GM23338 (cell line): ENCODE data around the gene FBXO31. TPM values are rescaled to one million over a fixed set of nuclear protein-coding genes. Genes with fewer than 3 reads are reported as not detected.

Source experiments
- ATAC-seq: fragments of 200-7000 bp; cut with Tn5 transposase; 3 replicates; pipeline ENCODE4 v1.9.1; 2020
- DNase-seq: peaks from one replicate; pipeline ENCODE4 v3.0.0-alpha.2; 2015; ENCODE audit warnings: low spot score
- H2AFZ ChIP-seq: fragments of 200-600 bp; sonication (generic); 2 replicates; pipeline ENCODE4 v1.8.0; 2016; ENCODE audit warnings: antibody characterized with exemption, mild to moderate bottlenecking, moderate library complexity
- H3F3A ChIP-seq: fragments of 200-600 bp; sonication (generic); replicated peaks from 2 replicates; pipeline ENCODE4 v1.8.0; 2017; ENCODE audit warnings: antibody characterized with exemption, mixed run types, low read depth
- H3K27ac ChIP-seq: fragments of 200-600 bp; sonication (generic); 2 replicates; pipeline ENCODE4 v1.6.1; 2016; ENCODE audit warnings: low read depth
- H3K27me3 ChIP-seq: fragments of 200-600 bp; sonication (generic); 2 replicates; pipeline ENCODE4 v1.8.0; 2016; ENCODE audit warnings: mild to moderate bottlenecking, mixed run types, moderate library complexity; ENCODE audit not compliant: insufficient read depth
- H3K36me3 ChIP-seq: fragments of 200-600 bp; sonication (generic); 2 replicates; pipeline ENCODE4 v1.8.0; 2016; ENCODE audit warnings: mild to moderate bottlenecking; ENCODE audit not compliant: insufficient read depth
- H3K4me1 ChIP-seq: fragments of 200-600 bp; sonication (generic); 2 replicates; pipeline ENCODE4 v1.8.0; 2016; ENCODE audit warnings: mild to moderate bottlenecking, moderate library complexity; ENCODE audit not compliant: insufficient read depth
- H3K4me2 ChIP-seq: fragments of 200-600 bp; sonication (generic); 2 replicates; pipeline ENCODE4 v1.7.1; 2017; ENCODE audit warnings: mixed run types
- H3K4me3 ChIP-seq: fragments of 200-600 bp; sonication (generic); 2 replicates; pipeline ENCODE4 v1.6.1; 2016; ENCODE audit warnings: mixed run types
- H3K79me2 ChIP-seq: fragments of 200-600 bp; sonication (generic); replicated peaks from 2 replicates; pipeline ENCODE4 v1.8.0; 2017; ENCODE audit warnings: mild to moderate bottlenecking; ENCODE audit not compliant: insufficient read depth
- H3K9me2 ChIP-seq: fragments of 200-600 bp; sonication (generic); 2 replicates; pipeline ENCODE4 v1.8.0; 2017; ENCODE audit not compliant: insufficient read depth
- H4K20me1 ChIP-seq: fragments of 200-600 bp; sonication (generic); replicated peaks from 2 replicates; pipeline ENCODE4 v1.8.0; 2017; ENCODE audit warnings: mild to moderate bottlenecking; ENCODE audit not compliant: insufficient read depth
- H3K27ac Mint-ChIP-seq: 2 replicates; pipeline ENCODE4 v1.8.0; 2020; ENCODE audit warnings: inconsistent platforms, mild to moderate bottlenecking, moderate library complexity, mixed read lengths
- H3K27me3 Mint-ChIP-seq: 3 replicates; pipeline ENCODE4 v1.8.0; 2022; ENCODE audit warnings: low read depth, mild to moderate bottlenecking, moderate library complexity, mixed read lengths, inconsistent platforms; ENCODE audit not compliant: insufficient read depth, poor library complexity
- H3K36me3 Mint-ChIP-seq: 3 replicates; pipeline ENCODE4 v1.8.0; 2021; ENCODE audit warnings: low read depth, mild to moderate bottlenecking, inconsistent platforms, moderate library complexity, mixed read lengths
- H3K4me1 Mint-ChIP-seq: 3 replicates; pipeline ENCODE4 v1.8.0; 2020; ENCODE audit warnings: mild to moderate bottlenecking, inconsistent platforms, mixed read lengths
- H3K4me3 Mint-ChIP-seq: 3 replicates; pipeline ENCODE4 v1.8.0; 2021; ENCODE audit warnings: moderate library complexity, mild to moderate bottlenecking, inconsistent platforms, mixed read lengths
- H3K9me3 Mint-ChIP-seq: 3 replicates; pipeline ENCODE4 v1.8.0; 2020; ENCODE audit warnings: moderate library complexity, mild to moderate bottlenecking, inconsistent platforms, mixed read lengths
- CREB1 ChIP-seq: fragments of 250-450 bp; sonication (Bioruptor Pico); IDR thresholded peaks from 2 replicates; pipeline ENCODE4 v1.5.0; 2020; ENCODE audit warnings: low read depth, mild to moderate bottlenecking, moderate library complexity
- CTCF ChIP-seq, 2 experiments: fragments of 200-600 bp in 1 of 2; sonication (generic) in 1 of 2; conservative IDR thresholded peaks; 2 replicates each; pipeline versions ENCODE4 v1.5.1 to v1.6.1; 2016 to 2017; ENCODE audit warnings: antibody characterized with exemption in 2 of 2, low read depth in 2 of 2, mild to moderate bottlenecking in 2 of 2, moderate library complexity in 1 of 2
- ETS1 ChIP-seq: IDR thresholded peaks from 2 replicates; pipeline ENCODE4 v1.6.1; 2016; ENCODE audit warnings: antibody characterized with exemption
- EZH2 ChIP-seq: fragments of 200-600 bp; sonication (generic); IDR thresholded peaks from one replicate; pipeline ENCODE4 v1.8.0; 2017; ENCODE audit warnings: antibody characterized with exemption, mild to moderate bottlenecking, low read depth; ENCODE audit not compliant: unreplicated experiment
- POLR2AphosphoS5 ChIP-seq: IDR thresholded peaks from 2 replicates; pipeline ENCODE4 v1.6.1; 2016; ENCODE audit warnings: antibody characterized with exemption, low read depth
- ZNF114 ChIP-seq: fragments of 250-450 bp; sonication (Bioruptor Pico); IDR thresholded peaks from 2 replicates; pipeline ENCODE4 v1.5.0; 2020; ENCODE audit warnings: mild to moderate bottlenecking, moderate library complexity
- ZNF331 ChIP-seq: fragments of 250-450 bp; sonication (Bioruptor Pico); IDR thresholded peaks from 2 replicates; pipeline ENCODE4 v1.5.0; 2020; ENCODE audit warnings: low read depth, mild to moderate bottlenecking, moderate library complexity
- polyA plus RNA-seq: library from polyadenylated mRNA; unstranded; fragments of >200 nt; fragmentation: Nextera tagmentation; extraction: Ambion mirVana; gene quantifications from 2 replicates; pipeline ENCODE4 v1.2.1, GENCODE V29; 2016
- total RNA-seq: library from RNA; depleted of rRNA; stranded (reverse); fragments of >200 nt; shearing (Covaris generic); gene quantifications from 2 replicates; pipeline ENCODE4 v1.2.3, GENCODE V29; 2014
- TF ChIP-seq, protein P1 (sequence below): fragments of 250-450 bp; sonication (Bioruptor Pico); IDR thresholded peaks from 2 replicates; pipeline ENCODE4 v1.5.0; 2020; ENCODE audit warnings: mild to moderate bottlenecking, moderate library complexity

Gene FBXO31
- total and polyA plus RNA-seq, 2 experiments from 2014 or later: 7.0 to 23.8 TPM

GRCh38 chr16:87425941-87426340 lies 42.4 kb upstream of the FBXO31 start:
- Mint-ChIP-seq H3K9me3 (no peaks in the 10 kb centered on the region; the same call in 2 of the 3 replicates), H3K27me3 (peaks cover 11% of the 10 kb centered on the region), H3K27ac (no peak overlapping the region), H3K4me1 (peaks cover 41% of the 10 kb centered on the region), H3K36me3 (peaks cover 31% of the 10 kb centered on the region), H3K4me3 (no peak overlapping the region)
- Histone ChIP-seq H2AFZ (no peak overlapping the region), H3K4me3 (no peak overlapping the region), H3K36me3 (peaks cover 3% of the 10 kb centered on the region; the same call in 1 of the 2 replicates), H3F3A (no peaks in the 10 kb centered on the region), H3K9me2 (no peaks in the 10 kb centered on the region), H3K4me2 (peak overlapping the region; percentile 19; the same call in 1 of the 2 replicates), H3K4me1 (peaks cover 20% of the 10 kb centered on the region), H4K20me1 (no peaks in the 10 kb centered on the region; the same call in none of the 2 replicates), H3K27ac (0 out of 2 replicates have a peak overlapping the region, but pooled peaks have one; percentile 59), H3K27me3 (no peaks in the 10 kb centered on the region), H3K79me2 (0 out of 2 replicates have a peak, but pooled peaks cover 2% of the 10 kb centered on the region)
- peak; percentile 44 for ATAC-seq
- DNase-seq: no peak
- no peak for TF ChIP-seq ZNF114
- no peak for TF ChIP-seq POLR2AphosphoS5

GRCh38 chr16:87424266-87424665 lies 40.7 kb upstream of the FBXO31 start:
- H3K79me2 ChIP-seq: 0 out of 2 replicates have a peak, but pooled peaks cover 2% of the 10 kb centered on the region
- H2AFZ ChIP-seq: no peak overlapping the region
- Mint-ChIP-seq H3K27ac (peak overlapping the region; percentile 11; the same call in 1 of the 2 replicates), H3K4me1 (peaks cover 41% of the 10 kb centered on the region), H3K9me3 (no peaks in the 10 kb centered on the region; the same call in 2 of the 3 replicates), H3K27me3 (peaks cover 12% of the 10 kb centered on the region), H3K4me3 (no peak overlapping the region), H3K36me3 (peaks cover 43% of the 10 kb centered on the region)
- H3K4me3 ChIP-seq: no peak overlapping the region
- ATAC-seq (no peak), DNase-seq (no peak)
- TF ChIP-seq CREB1: no peak
- no peak for TF ChIP-seq CTCF (conservative IDR thresholded peaks at IDR 0.05; ENCODE audit: low read depth in 2 of 2)
- no peak for TF ChIP-seq ETS1
- no peak for TF ChIP-seq ZNF114
- TF ChIP-seq, protein P1, sequence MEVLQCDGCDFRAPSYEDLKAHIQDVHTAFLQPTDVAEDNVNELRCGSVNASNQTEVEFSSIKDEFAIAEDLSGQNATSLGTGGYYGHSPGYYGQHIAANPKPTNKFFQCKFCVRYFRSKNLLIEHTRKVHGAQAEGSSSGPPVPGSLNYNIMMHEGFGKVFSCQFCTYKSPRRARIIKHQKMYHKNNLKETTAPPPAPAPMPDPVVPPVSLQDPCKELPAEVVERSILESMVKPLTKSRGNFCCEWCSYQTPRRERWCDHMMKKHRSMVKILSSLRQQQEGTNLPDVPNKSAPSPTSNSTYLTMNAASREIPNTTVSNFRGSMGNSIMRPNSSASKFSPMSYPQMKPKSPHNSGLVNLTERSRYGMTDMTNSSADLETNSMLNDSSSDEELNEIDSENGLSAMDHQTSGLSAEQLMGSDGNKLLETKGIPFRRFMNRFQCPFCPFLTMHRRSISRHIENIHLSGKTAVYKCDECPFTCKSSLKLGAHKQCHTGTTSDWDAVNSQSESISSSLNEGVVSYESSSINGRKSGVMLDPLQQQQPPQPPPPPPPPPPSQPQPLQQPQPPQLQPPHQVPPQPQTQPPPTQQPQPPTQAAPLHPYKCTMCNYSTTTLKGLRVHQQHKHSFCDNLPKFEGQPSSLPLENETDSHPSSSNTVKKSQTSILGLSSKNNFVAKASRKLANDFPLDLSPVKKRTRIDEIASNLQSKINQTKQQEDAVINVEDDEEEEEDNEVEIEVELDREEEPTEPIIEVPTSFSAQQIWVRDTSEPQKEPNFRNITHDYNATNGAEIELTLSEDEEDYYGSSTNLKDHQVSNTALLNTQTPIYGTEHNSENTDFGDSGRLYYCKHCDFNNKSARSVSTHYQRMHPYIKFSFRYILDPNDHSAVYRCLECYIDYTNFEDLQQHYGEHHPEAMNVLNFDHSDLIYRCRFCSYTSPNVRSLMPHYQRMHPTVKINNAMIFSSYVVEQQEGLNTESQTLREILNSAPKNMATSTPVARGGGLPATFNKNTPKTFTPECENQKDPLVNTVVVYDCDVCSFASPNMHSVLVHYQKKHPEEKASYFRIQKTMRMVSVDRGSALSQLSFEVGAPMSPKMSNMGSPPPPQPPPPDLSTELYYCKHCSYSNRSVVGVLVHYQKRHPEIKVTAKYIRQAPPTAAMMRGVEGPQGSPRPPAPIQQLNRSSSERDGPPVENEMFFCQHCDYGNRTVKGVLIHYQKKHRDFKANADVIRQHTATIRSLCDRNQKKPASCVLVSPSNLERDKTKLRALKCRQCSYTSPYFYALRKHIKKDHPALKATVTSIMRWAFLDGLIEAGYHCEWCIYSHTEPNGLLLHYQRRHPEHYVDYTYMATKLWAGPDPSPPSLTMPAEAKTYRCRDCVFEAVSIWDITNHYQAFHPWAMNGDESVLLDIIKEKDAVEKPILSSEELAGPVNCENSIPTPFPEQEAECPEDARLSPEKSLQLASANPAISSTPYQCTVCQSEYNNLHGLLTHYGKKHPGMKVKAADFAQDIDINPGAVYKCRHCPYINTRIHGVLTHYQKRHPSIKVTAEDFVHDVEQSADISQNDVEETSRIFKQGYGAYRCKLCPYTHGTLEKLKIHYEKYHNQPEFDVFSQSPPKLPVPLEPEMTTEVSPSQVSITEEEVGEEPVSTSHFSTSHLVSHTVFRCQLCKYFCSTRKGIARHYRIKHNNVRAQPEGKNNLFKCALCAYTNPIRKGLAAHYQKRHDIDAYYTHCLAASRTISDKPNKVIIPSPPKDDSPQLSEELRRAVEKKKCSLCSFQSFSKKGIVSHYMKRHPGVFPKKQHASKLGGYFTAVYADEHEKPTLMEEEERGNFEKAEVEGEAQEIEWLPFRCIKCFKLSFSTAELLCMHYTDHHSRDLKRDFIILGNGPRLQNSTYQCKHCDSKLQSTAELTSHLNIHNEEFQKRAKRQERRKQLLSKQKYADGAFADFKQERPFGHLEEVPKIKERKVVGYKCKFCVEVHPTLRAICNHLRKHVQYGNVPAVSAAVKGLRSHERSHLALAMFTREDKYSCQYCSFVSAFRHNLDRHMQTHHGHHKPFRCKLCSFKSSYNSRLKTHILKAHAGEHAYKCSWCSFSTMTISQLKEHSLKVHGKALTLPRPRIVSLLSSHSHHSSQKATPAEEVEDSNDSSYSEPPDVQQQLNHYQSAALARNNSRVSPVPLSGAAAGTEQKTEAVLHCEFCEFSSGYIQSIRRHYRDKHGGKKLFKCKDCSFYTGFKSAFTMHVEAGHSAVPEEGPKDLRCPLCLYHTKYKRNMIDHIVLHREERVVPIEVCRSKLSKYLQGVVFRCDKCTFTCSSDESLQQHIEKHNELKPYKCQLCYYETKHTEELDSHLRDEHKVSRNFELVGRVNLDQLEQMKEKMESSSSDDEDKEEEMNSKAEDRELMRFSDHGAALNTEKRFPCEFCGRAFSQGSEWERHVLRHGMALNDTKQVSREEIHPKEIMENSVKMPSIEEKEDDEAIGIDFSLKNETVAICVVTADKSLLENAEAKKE (CRISPR knock-in tag): no peak
- no peak for TF ChIP-seq EZH2
- no peak for TF ChIP-seq ZNF331 (CRISPR knock-in tag)
- H3K9me2 ChIP-seq: no peaks in the 10 kb centered on the region
- H3F3A ChIP-seq: no peaks in the 10 kb centered on the region
- H3K27ac ChIP-seq: no peak overlapping the region
- no peak overlapping the region for H3K4me2 ChIP-seq
- H3K4me1 ChIP-seq: peaks cover 20% of the 10 kb centered on the region
- no peaks in the 10 kb centered on the region for H3K27me3 ChIP-seq
- peaks cover 7% of the 10 kb centered on the region for H4K20me1 ChIP-seq
- H3K36me3 ChIP-seq: peaks cover 3% of the 10 kb centered on the region; the same call in 1 of the 2 replicates
